HG03439 (cell line): ENCODE measurements around the gene MYO1D.
"Not testable (repeated sequence)": the region's sequence is repeated elsewhere in the genome, so short reads cannot be mapped to it uniquely, and the experiment has no call there.

Source experiments
- ATAC-seq: cut with Tn5 transposase; IDR thresholded peaks from one replicate; pipeline ENCODE4 v1.9.1; 2021; ENCODE audit warnings: mild to moderate bottlenecking, moderate library complexity; ENCODE audit not compliant: unreplicated experiment

The MYO1D gene

GRCh38 chr17:32693194-32693897 is 183.6 kb downstream of the MYO1D start:
- ATAC-seq: no peak

- no peak for ATAC-seq
Measured at GRCh38 chr17:32692179-32692578, 184.7 kb downstream of the MYO1D start.

- ATAC-seq: no peak
Measured at GRCh38 chr17:32689348-32689747, 187.6 kb downstream of the MYO1D start.

GRCh38 chr17:32688221-32688620 is 188.7 kb downstream of the MYO1D start:
- no peak for ATAC-seq

GRCh38 chr17:32684087-32684958 is 192.6 kb downstream of the MYO1D start:
- ATAC-seq: no peak

- ATAC-seq: no peak
Measured at GRCh38 chr17:32673964-32674363, 203.0 kb downstream of the MYO1D start.

- ATAC-seq: no peak
Measured at GRCh38 chr17:32672711-32673110, 204.2 kb downstream of the MYO1D start.

GRCh38 chr17:32671896-32672295 is 205.0 kb downstream of the MYO1D start:
- ATAC-seq: no peak

GRCh38 chr17:32664936-32665583 is 211.9 kb downstream of the MYO1D start:
- ATAC-seq: no peak

- ATAC-seq: no peak
Measured at GRCh38 chr17:32660496-32660985, 216.4 kb downstream of the MYO1D start.

- ATAC-seq: no peak
Measured at GRCh38 chr17:32659419-32659842, 217.5 kb downstream of the MYO1D start.

GRCh38 chr17:32658470-32659418 is 218.2 kb downstream of the MYO1D start:
- ATAC-seq: no peak

GRCh38 chr17:32656886-32657285 is 220.0 kb downstream of the MYO1D start:
- no peak for ATAC-seq

- no peak for ATAC-seq
Measured at GRCh38 chr17:32654324-32654723, 222.6 kb downstream of the MYO1D start.

- no peak for ATAC-seq
Measured at GRCh38 chr17:32651084-32651483, 225.8 kb downstream of the MYO1D start.

- ATAC-seq: no peak
Measured at GRCh38 chr17:32648450-32648849, 228.5 kb downstream of the MYO1D start.

GRCh38 chr17:32646941-32647340 is 230.0 kb downstream of the MYO1D start:
- ATAC-seq: no peak

- ATAC-seq: not testable (repeated sequence)
Measured at GRCh38 chr17:32641514-32641913, 235.4 kb downstream of the MYO1D start.

GRCh38 chr17:32636598-32637218 is 240.2 kb downstream of the MYO1D start:
- no peak for ATAC-seq

GRCh38 chr17:32634167-32634566 is 242.8 kb downstream of the MYO1D start:
- ATAC-seq: no peak
